OCI-LY7 (cell line): ENCODE measurements around the gene FCMR.

Experiments used
- CTCF ChIP-seq: fragments of 200-600 bp; sonication (generic); conservative IDR thresholded peaks from 2 replicates; pipeline ENCODE4 v1.5.1; 2014; ENCODE audit warnings: mild to moderate bottlenecking, antibody characterized with exemption, low read length, moderate library complexity, mixed read lengths
- EZH2phosphoT487 ChIP-seq: fragments of 200-600 bp; sonication (generic); IDR thresholded peaks from 2 replicates; pipeline ENCODE4 v1.6.1; 2018; ENCODE audit warnings: low read depth, borderline replicate concordance, mild to moderate bottlenecking, mixed run types, antibody characterized with exemption, low read length, moderate library complexity, mixed read lengths

- no peak for TF ChIP-seq CTCF
- no peak for TF ChIP-seq EZH2phosphoT487
Observed at GRCh38 chr1:206885341-206886060, 36.2 kb downstream of the FCMR start.
